ENCODE measurements around the gene RFX3. TPM values are rescaled to one million over a fixed set of nuclear protein-coding genes. Genes with fewer than 3 reads are reported as not detected.

RFX3 gene
- total RNA-seq, 1 experiment from 2014 or later = 9.9 TPM

DNA sequence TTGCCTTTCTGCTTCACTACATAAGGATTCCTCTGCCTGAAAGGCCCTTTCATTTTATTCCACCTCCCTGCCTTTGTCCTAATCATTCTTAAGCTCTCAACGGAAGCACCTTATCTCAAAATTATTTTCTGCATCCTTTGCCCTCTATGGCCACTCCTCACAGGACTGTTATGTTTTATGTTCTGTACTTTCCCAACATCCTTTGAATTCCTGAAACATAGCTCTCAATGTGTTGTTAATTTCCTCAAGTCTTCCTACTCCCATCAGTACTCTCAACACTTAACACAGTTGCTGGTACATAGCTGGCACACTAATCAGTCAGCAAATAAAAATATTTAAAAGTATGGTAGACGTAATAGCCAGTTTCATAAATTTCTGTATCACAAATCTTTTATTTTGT lies 193.0 kb downstream of the RFX3 start:
- Histone ChIP-seq H2AFZ (ENCODE audit: low read length) (no peak overlapping the region), H2BK120ac (ENCODE audit: low read depth, low read length, poor library complexity, severe bottlenecking) (no peak overlapping the region), H3K18ac (ENCODE audit: insufficient read length, low read depth, low read length) (no peak overlapping the region), H3K14ac (ENCODE audit: insufficient read depth, low read length) (no peak overlapping the region), H2BK15ac (ENCODE audit: low read depth, low read length) (no peak overlapping the region), H3T11ph (ENCODE audit: low read length) (no peak overlapping the region), H2BK20ac (ENCODE audit: low read depth, low read length, poor library complexity, severe bottlenecking) (no peak overlapping the region), H3K27ac (ENCODE audit: insufficient read length, low read depth, low read length) (no peak overlapping the region), H4K20me1 (ENCODE audit: control insufficient read depth, insufficient read depth, insufficient read length) (no peaks in the 10 kb centered on the region), H3K56ac (ENCODE audit: insufficient read length, low read depth, low read length) (no peak overlapping the region), H3K79me2 (ENCODE audit: insufficient read depth, low read length) (no peaks in the 10 kb centered on the region), H3K4ac (ENCODE audit: low read depth, low read length) (no peak overlapping the region), H4K5ac (ENCODE audit: insufficient read length, low read depth, low read length) (no peak overlapping the region), H2AK5ac (ENCODE audit: insufficient read length, low read length) (no peak overlapping the region), H2BK5ac (ENCODE audit: insufficient read length, low read length) (no peak overlapping the region), H2BK12ac (ENCODE audit: insufficient read length, low read depth, low read length) (no peak overlapping the region), H3K4me1 (ENCODE audit: insufficient read depth, low read length) (no peaks in the 10 kb centered on the region; the same call in 1 of the 2 replicates), H3K27me3 (ENCODE audit: insufficient read depth, low read length) (no peaks in the 10 kb centered on the region), H3K79me1 (ENCODE audit: insufficient read depth, low read depth, low read length, poor library complexity, severe bottlenecking) (no peaks in the 10 kb centered on the region), H4K8ac (replicated peaks; ENCODE audit: insufficient read length, low read depth, low read length) (no peak overlapping the region), H3K23me2 (ENCODE audit: insufficient read length, low read depth, low read length, poor library complexity, severe bottlenecking) (no peaks in the 10 kb centered on the region), H3K4me2 (ENCODE audit: insufficient read depth, insufficient read length, low read length) (no peak overlapping the region), H4K91ac (ENCODE audit: insufficient read length, low read depth, low read length) (no peak overlapping the region), H3K9me3 (ENCODE audit: control insufficient read depth, low read depth, low read length) (no peaks in the 10 kb centered on the region), H3K23ac (ENCODE audit: insufficient read length, low read depth, low read length) (no peak overlapping the region), H3K9ac (ENCODE audit: extremely low read depth, insufficient read length, low read length) (no peak overlapping the region)
- WGBS (ENCODE audit: extremely low coverage, insufficient read length, low lambda C conversion rate) = no CpG with 5 or more reads among the region's 2 CpGs
- H3K27me3 Mint-ChIP-seq (ENCODE audit: low read depth) = no peaks in the 10 kb centered on the region
- peaks cover 0 to 4% (median 0%) of the 10 kb centered on the region in 3 experiments; a peak in 1 of 7 replicates for H3K36me3 Mint-ChIP-seq (ENCODE audit: insufficient read depth in 1 of 3, low read depth in 3 of 3)
- no peaks in the 10 kb centered on the region for H3K9me3 Mint-ChIP-seq
- no peak for DNase-seq
- TF ChIP-seq, protein P1, sequence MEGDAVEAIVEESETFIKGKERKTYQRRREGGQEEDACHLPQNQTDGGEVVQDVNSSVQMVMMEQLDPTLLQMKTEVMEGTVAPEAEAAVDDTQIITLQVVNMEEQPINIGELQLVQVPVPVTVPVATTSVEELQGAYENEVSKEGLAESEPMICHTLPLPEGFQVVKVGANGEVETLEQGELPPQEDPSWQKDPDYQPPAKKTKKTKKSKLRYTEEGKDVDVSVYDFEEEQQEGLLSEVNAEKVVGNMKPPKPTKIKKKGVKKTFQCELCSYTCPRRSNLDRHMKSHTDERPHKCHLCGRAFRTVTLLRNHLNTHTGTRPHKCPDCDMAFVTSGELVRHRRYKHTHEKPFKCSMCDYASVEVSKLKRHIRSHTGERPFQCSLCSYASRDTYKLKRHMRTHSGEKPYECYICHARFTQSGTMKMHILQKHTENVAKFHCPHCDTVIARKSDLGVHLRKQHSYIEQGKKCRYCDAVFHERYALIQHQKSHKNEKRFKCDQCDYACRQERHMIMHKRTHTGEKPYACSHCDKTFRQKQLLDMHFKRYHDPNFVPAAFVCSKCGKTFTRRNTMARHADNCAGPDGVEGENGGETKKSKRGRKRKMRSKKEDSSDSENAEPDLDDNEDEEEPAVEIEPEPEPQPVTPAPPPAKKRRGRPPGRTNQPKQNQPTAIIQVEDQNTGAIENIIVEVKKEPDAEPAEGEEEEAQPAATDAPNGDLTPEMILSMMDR (conservative IDR thresholded peaks at IDR 0.05) = no peak
- H3K27ac Mint-ChIP-seq = no peak overlapping the region
- H3K4me1 Mint-ChIP-seq = no peaks in the 10 kb centered on the region
- H3K4me3 Mint-ChIP-seq = no peak overlapping the region

Data from H9 (cell line).